Karpas-422 (cell line): Measurements from ENCODE around the gene RALGAPA2. TPM values are rescaled to one million over a fixed set of nuclear protein-coding genes. Genes with fewer than 3 reads are reported as not detected.

ENCODE experiments used
- DNase-seq: peaks from one replicate; pipeline ENCODE4 v3.0.0-alpha.2; 2015
- H2AFZ ChIP-seq: fragments of 200-600 bp; sonication (generic); 2 replicates; pipeline ENCODE4 v1.6.1; 2014; ENCODE audit warnings: antibody characterized with exemption, low read length, mixed read lengths
- H3K27ac ChIP-seq: fragments of 200-600 bp; sonication (generic); 2 replicates; pipeline ENCODE4 v1.5.1; 2014; ENCODE audit warnings: mild to moderate bottlenecking, low read length, moderate library complexity
- H3K27me3 ChIP-seq: fragments of 200-600 bp; sonication (generic); 2 replicates; pipeline ENCODE4 v1.6.1; 2014; ENCODE audit warnings: low read length, mixed read lengths
- H3K36me3 ChIP-seq: fragments of 200-600 bp; sonication (generic); 2 replicates; pipeline ENCODE4 v1.6.1; 2014; ENCODE audit warnings: low read length, mixed read lengths; ENCODE audit not compliant: insufficient read depth
- H3K4me1 ChIP-seq: fragments of 200-600 bp; sonication (generic); 2 replicates; pipeline ENCODE4 v1.6.1; 2014; ENCODE audit warnings: mild to moderate bottlenecking, low read length, mixed read lengths
- H3K4me2 ChIP-seq: fragments of 200-600 bp; sonication (generic); 2 replicates; pipeline ENCODE4 v1.6.1; 2014; ENCODE audit warnings: low read length, low read depth, mild to moderate bottlenecking; ENCODE audit not compliant: poor library complexity, severe bottlenecking
- H3K4me3 ChIP-seq: fragments of 200-600 bp; sonication (generic); 2 replicates; pipeline ENCODE4 v1.5.1; 2014; ENCODE audit warnings: mild to moderate bottlenecking, antibody characterized with exemption, low read length, mixed read lengths
- H3K79me2 ChIP-seq: fragments of 200-600 bp; sonication (generic); 2 replicates; pipeline ENCODE4 v1.6.1; 2014; ENCODE audit warnings: mild to moderate bottlenecking, low read length, mixed read lengths
- H3K9ac ChIP-seq: fragments of 200-600 bp; sonication (generic); 2 replicates; pipeline ENCODE4 v1.6.0; 2014; ENCODE audit warnings: low read length
- H3K9me2 ChIP-seq: fragments of 200-600 bp; sonication (generic), shearing (Covaris generic); replicated peaks from 2 replicates; pipeline ENCODE4 v1.6.0; 2014; ENCODE audit warnings: mild to moderate bottlenecking, low read length, moderate library complexity; ENCODE audit not compliant: insufficient read depth
- H3K9me3 ChIP-seq: fragments of 300-700, 200-600 bp; sonication (generic); 2 replicates; pipeline ENCODE4 v1.6.1; 2014; ENCODE audit warnings: low read length, mixed read lengths
- H4K20me1 ChIP-seq: fragments of 200-600 bp; sonication (generic); 2 replicates; pipeline ENCODE4 v1.6.1; 2014; ENCODE audit warnings: mild to moderate bottlenecking, antibody characterized with exemption, low read length, low read depth; ENCODE audit not compliant: insufficient read depth
- total RNA-seq: library from RNA; depleted of rRNA; stranded (reverse); fragments of >200 nt; shearing (Covaris generic); gene quantifications from 2 replicates; pipeline ENCODE4 v1.2.3, GENCODE V29; 2014; ENCODE audit warnings: low replicate concordance

Gene RALGAPA2
- total RNA-seq, 1 experiment from 2014 or later: 6.3 TPM

DNA sequence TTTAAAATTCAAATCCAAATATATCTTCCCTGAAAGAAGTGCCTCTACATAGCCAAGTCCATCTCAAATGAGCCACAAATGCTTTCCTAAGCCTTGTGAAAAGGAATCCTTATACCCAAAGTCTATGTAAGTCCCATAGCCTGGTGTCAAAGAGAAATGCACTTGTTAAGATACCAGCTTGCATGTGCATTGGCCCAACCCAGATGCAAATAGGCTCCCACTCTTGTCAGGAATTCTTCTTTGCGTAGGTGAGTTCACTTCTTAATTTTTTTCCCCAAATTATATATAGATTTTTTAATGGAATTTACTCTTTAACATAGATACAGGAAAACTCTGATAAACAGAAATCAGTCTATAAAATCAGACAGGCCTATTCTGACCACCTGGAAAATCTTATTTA, 105.6 kb downstream of the RALGAPA2 start:
- DNase-seq: no peak
- no peaks in the 10 kb centered on the region for H3K9me3 ChIP-seq
- no peak overlapping the region for H3K4me3 ChIP-seq
- no peak overlapping the region for H3K27ac ChIP-seq
- H3K4me1 ChIP-seq: peaks cover 6% of the 10 kb centered on the region
- H2AFZ ChIP-seq: no peak overlapping the region
- no peaks in the 10 kb centered on the region for H3K79me2 ChIP-seq
- H3K4me2 ChIP-seq: no peak overlapping the region
- H3K9me2 ChIP-seq: no peaks in the 10 kb centered on the region
- H3K36me3 ChIP-seq: no peaks in the 10 kb centered on the region
- no peaks in the 10 kb centered on the region for H4K20me1 ChIP-seq
- no peaks in the 10 kb centered on the region for H3K27me3 ChIP-seq
- H3K9ac ChIP-seq: no peak overlapping the region

DNA sequence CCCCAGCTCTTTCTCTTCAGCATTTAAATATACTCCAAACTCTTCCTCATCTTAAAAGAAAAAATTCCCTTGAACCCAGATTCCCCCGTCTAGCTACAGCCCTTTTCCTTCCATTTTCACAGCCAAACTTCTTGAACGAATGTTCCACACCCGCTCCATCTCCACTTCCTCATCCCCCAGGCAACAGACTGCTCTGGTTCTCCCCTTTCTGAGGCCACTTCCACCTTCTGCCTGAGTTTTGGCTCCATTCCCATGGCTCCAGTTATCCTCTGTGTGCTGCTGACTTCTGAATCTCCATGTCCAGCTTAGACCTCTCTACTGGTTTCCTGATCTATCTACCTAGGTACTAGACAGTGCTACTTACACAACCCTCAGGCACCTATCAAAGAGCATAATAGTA, 106.4 kb downstream of the RALGAPA2 start:
- H3K4me1 ChIP-seq: peaks cover 6% of the 10 kb centered on the region
- no peaks in the 10 kb centered on the region for H4K20me1 ChIP-seq
- H3K79me2 ChIP-seq: no peaks in the 10 kb centered on the region
- no peak overlapping the region for H3K4me2 ChIP-seq
- H3K36me3 ChIP-seq: no peaks in the 10 kb centered on the region
- H3K27me3 ChIP-seq: no peaks in the 10 kb centered on the region
- no peak overlapping the region for H2AFZ ChIP-seq
- no peak overlapping the region for H3K9ac ChIP-seq
- no peak overlapping the region for H3K4me3 ChIP-seq
- H3K9me3 ChIP-seq: no peaks in the 10 kb centered on the region
- no peaks in the 10 kb centered on the region for H3K9me2 ChIP-seq
- no peak overlapping the region for H3K27ac ChIP-seq
- no peak for DNase-seq

DNA sequence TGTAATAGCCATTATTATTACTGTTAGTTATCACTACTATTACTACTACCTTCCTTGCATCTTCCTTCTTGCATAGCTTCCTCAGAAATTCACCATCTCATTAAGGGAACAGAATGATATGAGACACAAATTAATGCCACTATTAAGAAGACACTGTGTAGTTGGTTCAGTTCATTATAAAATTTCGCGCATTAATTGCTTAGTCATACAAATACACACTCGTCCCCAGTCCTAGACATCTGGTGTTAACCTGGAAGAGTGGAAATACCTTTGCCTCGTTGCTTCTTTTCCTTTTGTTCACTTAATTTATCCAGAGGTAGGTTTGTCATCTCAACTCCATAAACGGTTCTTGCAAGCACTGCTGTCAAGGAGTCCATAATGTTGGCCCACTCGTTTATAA, 107.5 kb downstream of the RALGAPA2 start:
- H3K27me3 ChIP-seq: no peaks in the 10 kb centered on the region
- no peak overlapping the region for H3K4me3 ChIP-seq
- DNase-seq: no peak
- no peaks in the 10 kb centered on the region for H4K20me1 ChIP-seq
- no peaks in the 10 kb centered on the region for H3K79me2 ChIP-seq
- no peak overlapping the region for H3K9ac ChIP-seq
- no peak overlapping the region for H2AFZ ChIP-seq
- H3K36me3 ChIP-seq: no peaks in the 10 kb centered on the region
- H3K4me1 ChIP-seq: peaks cover 6% of the 10 kb centered on the region
- no peaks in the 10 kb centered on the region for H3K9me2 ChIP-seq
- no peak overlapping the region for H3K27ac ChIP-seq
- H3K4me2 ChIP-seq: no peak overlapping the region
- H3K9me3 ChIP-seq: no peaks in the 10 kb centered on the region

- no peaks in the 10 kb centered on the region for H3K79me2 ChIP-seq
- H3K4me2 ChIP-seq: no peak overlapping the region
- no peak overlapping the region for H3K4me3 ChIP-seq
- no peak overlapping the region for H3K9ac ChIP-seq
- no peaks in the 10 kb centered on the region for H3K36me3 ChIP-seq
- no peaks in the 10 kb centered on the region for H4K20me1 ChIP-seq
- no peaks in the 10 kb centered on the region for H3K27me3 ChIP-seq
- no peaks in the 10 kb centered on the region for H3K9me2 ChIP-seq
- no peak overlapping the region for H2AFZ ChIP-seq
- H3K9me3 ChIP-seq: no peaks in the 10 kb centered on the region
- H3K27ac ChIP-seq: no peak overlapping the region
- H3K4me1 ChIP-seq: peaks cover 6% of the 10 kb centered on the region
- no peak for DNase-seq
Observed at GRCh38 chr20:20604357-20604756, 108.1 kb downstream of the RALGAPA2 start.

- H3K27ac ChIP-seq: no peak overlapping the region
- peak; percentile 49 for DNase-seq
Observed at GRCh38 chr20:20603339-20603990, 109.0 kb downstream of the RALGAPA2 start.

GRCh38 chr20:20597966-20598365, 114.5 kb downstream of the RALGAPA2 start:
- Histone ChIP-seq H3K27ac (no peak overlapping the region), H3K9ac (no peak overlapping the region), H3K9me2 (no peaks in the 10 kb centered on the region), H3K4me2 (no peak overlapping the region), H3K36me3 (no peaks in the 10 kb centered on the region), H3K79me2 (no peaks in the 10 kb centered on the region), H3K27me3 (no peaks in the 10 kb centered on the region), H4K20me1 (no peaks in the 10 kb centered on the region), H3K4me1 (peaks cover 3% of the 10 kb centered on the region), H3K4me3 (no peak overlapping the region), H3K9me3 (no peaks in the 10 kb centered on the region), H2AFZ (no peak overlapping the region)
- DNase-seq: no peak

More at GRCh38 chr20:20603339-20603990, 109.0 kb downstream of the RALGAPA2 start:
- no peak overlapping the region for H3K9ac ChIP-seq
- no peaks in the 10 kb centered on the region for H3K36me3 ChIP-seq
- no peaks in the 10 kb centered on the region for H3K27me3 ChIP-seq
- no peak overlapping the region for H3K4me2 ChIP-seq
- no peak overlapping the region for H2AFZ ChIP-seq
- H3K9me2 ChIP-seq: no peaks in the 10 kb centered on the region
- H3K9me3 ChIP-seq: no peaks in the 10 kb centered on the region
- no peaks in the 10 kb centered on the region for H3K79me2 ChIP-seq
- H3K4me1 ChIP-seq: peaks cover 6% of the 10 kb centered on the region
- no peaks in the 10 kb centered on the region for H4K20me1 ChIP-seq
- H3K4me3 ChIP-seq: no peak overlapping the region

GRCh38 chr20:20594171-20594530, 118.3 kb downstream of the RALGAPA2 start:
- Histone ChIP-seq H3K9me2 (no peaks in the 10 kb centered on the region), H3K27ac (no peak overlapping the region), H3K4me2 (peak overlapping the region; percentile 33), H3K9ac (no peak overlapping the region), H3K79me2 (no peaks in the 10 kb centered on the region), H3K36me3 (no peaks in the 10 kb centered on the region), H3K4me3 (no peak overlapping the region), H3K9me3 (no peaks in the 10 kb centered on the region), H2AFZ (no peak overlapping the region), H3K4me1 (peaks cover 3% of the 10 kb centered on the region), H3K27me3 (no peaks in the 10 kb centered on the region), H4K20me1 (no peaks in the 10 kb centered on the region; the same call in 1 of the 2 replicates)
- peak; percentile 76 for DNase-seq

DNA sequence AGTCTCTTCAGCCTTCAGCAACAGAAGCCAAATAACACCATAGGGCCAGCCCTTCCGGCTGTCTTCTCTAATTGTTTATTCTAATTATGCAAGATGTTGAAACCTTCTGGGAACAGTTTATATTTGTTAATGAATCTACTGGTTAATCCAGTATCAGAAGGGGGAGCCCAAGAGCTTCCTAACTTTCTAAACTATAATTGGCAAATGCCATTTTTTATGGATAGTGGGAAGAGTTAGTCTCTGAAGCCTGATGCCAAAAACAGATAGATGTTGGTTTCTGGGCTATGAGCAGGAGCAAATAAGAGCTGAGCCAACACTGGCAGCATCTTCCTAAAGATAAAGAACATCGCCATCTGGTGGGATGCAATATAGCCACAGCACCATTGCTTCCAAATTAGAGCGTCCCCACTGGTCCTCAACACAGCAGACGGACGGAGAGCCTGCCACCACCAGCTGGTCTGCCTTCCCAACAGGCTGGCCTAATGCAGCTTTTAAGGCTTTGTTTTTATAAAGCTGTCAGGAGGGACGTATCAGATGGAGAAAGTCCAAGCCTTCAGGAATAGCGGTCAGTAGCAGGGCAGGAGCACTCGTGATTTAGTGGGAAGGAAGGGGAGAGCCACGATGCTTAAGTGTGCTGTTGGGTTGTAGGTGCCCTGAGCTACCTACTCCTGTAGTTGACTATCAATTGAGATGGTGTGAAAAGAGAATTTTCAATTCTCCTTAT, 118.8 kb downstream of the RALGAPA2 start:
- Histone ChIP-seq H3K9me2 (no peaks in the 10 kb centered on the region), H3K4me1 (peaks cover 3% of the 10 kb centered on the region), H4K20me1 (no peaks in the 10 kb centered on the region; the same call in 1 of the 2 replicates), H3K27ac (no peak overlapping the region), H3K9ac (no peak overlapping the region), H3K36me3 (no peaks in the 10 kb centered on the region), H3K4me2 (peak overlapping the region; percentile 33), H3K27me3 (no peaks in the 10 kb centered on the region), H3K4me3 (no peak overlapping the region), H3K9me3 (no peaks in the 10 kb centered on the region), H2AFZ (no peak overlapping the region), H3K79me2 (no peaks in the 10 kb centered on the region)
- DNase-seq: peak; percentile 80
